ENCODE data around the gene HSPA5.

Gene HSPA5

DNA sequence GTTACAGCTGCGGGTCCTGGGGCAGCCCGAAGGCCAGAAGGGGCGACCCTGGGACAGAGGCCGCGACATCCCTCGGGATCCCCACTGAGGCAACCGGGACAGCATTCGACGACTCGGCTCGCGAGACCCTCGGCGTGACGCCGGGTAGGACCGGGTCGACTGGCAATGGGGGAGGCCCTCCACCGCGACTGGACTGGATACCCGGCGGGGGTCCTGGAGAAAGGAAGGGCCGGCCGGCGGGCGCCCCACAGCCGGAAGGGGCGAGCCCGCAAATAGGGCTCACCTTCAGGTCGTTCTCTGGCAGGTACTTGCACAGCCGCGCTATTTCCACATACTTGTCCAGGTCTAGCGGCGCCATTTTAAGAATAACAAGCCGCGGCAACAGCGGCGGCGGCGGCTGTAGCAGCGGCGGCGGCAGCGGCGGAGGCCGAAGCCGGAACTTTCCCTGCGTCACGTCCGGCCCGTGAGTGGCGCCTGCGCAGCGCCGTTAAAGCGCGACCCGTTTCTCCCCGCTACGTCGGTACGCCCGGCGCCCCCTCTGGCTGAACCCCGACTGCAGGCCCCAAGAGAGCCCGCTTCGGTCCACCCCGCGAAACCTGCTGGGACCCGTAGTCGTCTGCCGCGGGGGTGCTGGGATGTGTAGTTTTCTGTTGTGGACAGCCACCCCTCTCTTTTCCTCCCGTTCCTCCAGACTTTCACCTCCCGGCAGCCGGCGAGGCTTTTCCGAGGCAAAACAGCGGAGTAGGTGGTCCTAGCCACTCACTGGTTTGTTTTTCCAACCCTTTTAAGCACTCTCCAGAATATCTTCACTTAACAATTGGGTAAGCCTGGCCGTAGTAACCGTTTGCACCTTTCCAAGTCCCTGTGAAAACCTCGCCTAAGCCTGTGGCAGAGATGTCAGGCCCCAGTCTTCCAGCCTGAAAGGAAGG is 51.5 kb downstream of the HSPA5 start, which contains the start of gene PPP6C:
PPP6C (minus strand) TSS at position 443 of the 929 bp plus-strand sequence; CDS start at position 358, 85 bp downstream.
- FAIRE-seq = no peak

DNA sequence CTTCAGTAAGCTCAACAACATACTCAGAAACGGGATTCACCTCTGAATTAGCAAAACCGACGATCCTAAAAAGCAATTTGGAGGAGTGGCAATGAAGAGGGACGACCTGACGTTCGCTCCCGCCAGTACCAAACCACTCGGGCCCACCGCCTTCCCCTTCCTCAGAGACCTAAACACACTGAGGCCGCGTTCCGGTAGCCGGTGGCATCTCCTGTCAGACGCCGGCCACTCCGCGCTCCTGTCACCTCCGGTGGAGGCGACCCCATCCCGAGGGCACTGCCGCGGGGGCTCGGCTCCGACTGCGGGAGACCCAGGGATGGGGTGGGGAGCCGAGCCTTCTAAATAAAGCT is 52.2 kb downstream of the HSPA5 start:
- no peak for FAIRE-seq

All from A204.1 (cell line).